Mucosa of descending colon (tissue), 3 donors: ENCODE results near the gene CFAP57. TPM values are rescaled to one million over a fixed set of nuclear protein-coding genes. Genes with fewer than 3 reads are reported as not detected.
"Not testable (repeated sequence)": the region's sequence is repeated elsewhere in the genome, so short reads cannot be mapped to it uniquely, and the experiment has no call there.

Experiments
- ATAC-seq: fragments of 200-7000 bp; cut with Tn5 transposase; one replicate; pipeline ENCODE4 v1.9.1; 2020; ENCODE audit warnings: mild to moderate bottlenecking, moderate library complexity
- DNase-seq, 3 donors: peaks; one replicate each; pipeline ENCODE4 v3.0.0-alpha.2; 2020
- H3K36me3 ChIP-seq: fragments of 200-600 bp; one replicate; pipeline ENCODE4 v1.8.0; 2021; ENCODE audit warnings: low read depth, mild to moderate bottlenecking
- H3K4me1 ChIP-seq: fragments of 200-600 bp; one replicate; pipeline ENCODE4 v1.8.0; 2021; ENCODE audit warnings: low read depth, mild to moderate bottlenecking
- H3K4me3 ChIP-seq: fragments of 200-600 bp; one replicate; pipeline ENCODE4 v1.8.0; 2021; ENCODE audit warnings: mild to moderate bottlenecking
- H3K9me3 ChIP-seq: fragments of 200-600 bp; one replicate; pipeline ENCODE4 v1.8.0; 2021; ENCODE audit warnings: mild to moderate bottlenecking
- CTCF ChIP-seq: fragments of 200-600 bp; IDR thresholded peaks from one replicate; pipeline ENCODE4 v1.8.0; 2022; ENCODE audit warnings: antibody characterized with exemption, mild to moderate bottlenecking
- intact Hi-C, 2 donors: fragments of 100-400 bp; cut with DNase I in 1 of 2; cut with micrococcal nuclease in 1 of 2; formaldehyde crosslinking; loops; one replicate each; pipeline versions ENCODE4 v1.11.0 to v1.11.1; 2022; cut with DNase I, micrococcal nuclease
- total RNA-seq, 3 donors: library from RNA; stranded (reverse); fragmentation: NEBNext Ultra II Directional in 2 of 3; extraction: Animal tissue kit (Norgen Biotek cat#: 25700) in 2 of 3; gene quantifications; one replicate each; pipeline versions ENCODE4 v1.2.1 to v1.2.4, GENCODE V29; 2021 to 2023
- donor health status: DM: no; HTN: no; CAD: no; lungs with moderate emphysema.
- donor health status: DM: no; HTN: no; CAD: no.
- donor health status: DM: no; HTN: yes; CAD: no.

Gene CFAP57
- total RNA-seq, 3 donors from 2014 or later, result 0.34 TPM; not detected in 2

GRCh38 chr1:43206600-43207228 is 34.6 kb downstream of the CFAP57 start:
- DNase-seq (no peak), ATAC-seq (peak; percentile 57)
- Histone ChIP-seq H3K4me3 (no peak overlapping the region), H3K4me1 (no peaks in the 10 kb centered on the region), H3K36me3 (no peaks in the 10 kb centered on the region), H3K9me3 (no peaks in the 10 kb centered on the region)
- intact Hi-C loops, result no loop called here
- no peak for TF ChIP-seq CTCF

- no peak for TF ChIP-seq CTCF
- Histone ChIP-seq H3K4me3 (no peak overlapping the region), H3K9me3 (no peaks in the 10 kb centered on the region), H3K36me3 (no peaks in the 10 kb centered on the region), H3K4me1 (no peaks in the 10 kb centered on the region)
- no peak for ATAC-seq
- intact Hi-C loops, result no loop called here
- no peak for DNase-seq
Observed at GRCh38 chr1:43207229-43207853, 35.2 kb downstream of the CFAP57 start.

GRCh38 chr1:43208277-43208676 is 36.1 kb downstream of the CFAP57 start:
- H3K9me3 ChIP-seq, DNase-seq, H3K4me1 ChIP-seq, H3K4me3 ChIP-seq, intact Hi-C loops, ATAC-seq, H3K36me3 ChIP-seq: not testable (repeated sequence)

GRCh38 chr1:43214501-43215444 is 42.6 kb downstream of the CFAP57 start:
- DNase-seq (no peak), ATAC-seq (no peak)
- no peak for TF ChIP-seq CTCF
- no peaks in the 10 kb centered on the region for H3K4me1 ChIP-seq
- intact Hi-C loops, result no loop called here
- H3K9me3 ChIP-seq, result no peaks in the 10 kb centered on the region
- no peak overlapping the region for H3K4me3 ChIP-seq
- H3K36me3 ChIP-seq, result no peaks in the 10 kb centered on the region

GRCh38 chr1:43217747-43218146 is 45.6 kb downstream of the CFAP57 start:
- intact Hi-C loops, result no loop called here
- ATAC-seq (no peak), DNase-seq (no peak)

More at GRCh38 chr1:43217747-43218146, 45.6 kb downstream of the CFAP57 start:
- H3K9me3 ChIP-seq, result no peaks in the 10 kb centered on the region
- no peak overlapping the region for H3K4me3 ChIP-seq
- no peaks in the 10 kb centered on the region for H3K36me3 ChIP-seq
- no peak for TF ChIP-seq CTCF
- no peaks in the 10 kb centered on the region for H3K4me1 ChIP-seq
